NCI-H146 (cell line): ENCODE measurements around the gene CRYBG2.
"Not testable (repeated sequence)": the region's sequence is repeated elsewhere in the genome, so short reads cannot be mapped to it uniquely, and the experiment has no call there.

Experiments
- DNase-seq: peaks from one replicate; lab custom pipeline; 2025; lab: John Stamatoyannopoulos, UW

Gene CRYBG2

DNA sequence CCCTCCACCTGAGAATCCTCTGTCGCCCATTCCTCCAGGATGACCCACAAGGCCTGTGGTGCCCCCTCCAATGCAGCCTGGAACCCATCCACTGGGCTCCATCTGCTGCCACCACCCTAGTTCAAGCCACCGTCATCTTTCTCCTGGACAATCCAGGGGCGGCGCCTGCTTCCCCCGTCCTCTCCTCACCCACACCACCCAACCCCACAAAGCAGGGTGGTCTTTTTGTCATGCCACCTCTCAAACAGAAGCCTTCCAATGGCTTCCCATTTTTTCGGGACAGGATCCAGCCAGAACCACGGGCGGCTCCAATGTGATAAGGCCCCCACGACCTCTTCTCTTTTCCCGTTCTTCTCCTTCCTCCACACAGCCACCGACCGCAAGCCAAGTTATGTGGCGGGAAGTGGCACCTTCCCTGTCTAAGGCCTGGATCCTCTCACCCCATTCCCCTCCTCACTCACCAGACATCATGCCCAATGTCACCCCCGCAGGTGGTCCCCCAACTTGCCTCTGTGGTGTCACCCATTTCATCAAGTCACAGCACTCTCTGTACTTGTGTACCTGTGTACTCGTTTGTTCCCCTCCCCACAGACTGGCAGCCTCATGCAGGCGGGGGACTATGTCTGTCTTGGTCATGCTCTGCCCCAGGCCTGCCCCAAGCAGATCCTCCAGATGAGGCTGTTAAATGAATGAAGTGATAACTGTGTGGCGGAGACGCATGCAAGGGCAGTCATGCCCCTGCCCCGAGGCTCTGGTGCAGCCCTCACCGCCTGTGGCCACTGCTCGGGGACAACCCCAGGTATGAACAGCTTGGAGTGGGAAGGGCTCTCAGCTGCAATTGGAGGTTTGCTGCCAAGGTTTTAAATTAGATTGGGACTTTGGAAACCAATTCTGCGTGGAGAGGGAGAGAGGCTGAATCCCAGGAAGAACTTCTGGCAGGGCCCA is 58.5 kb downstream of the CRYBG2 start:
- DNase-seq: no peak

GRCh38 chr1:26293911-26294463 is 59.9 kb downstream of the CRYBG2 start:
- no peak for DNase-seq

- not testable (repeated sequence) for DNase-seq
These were observed 61.2 kb downstream of the CRYBG2 start for GRCh38 chr1:26292735-26293134.

GRCh38 chr1:26291939-26292338 is 62.0 kb downstream of the CRYBG2 start:
- DNase-seq: no peak

DNA sequence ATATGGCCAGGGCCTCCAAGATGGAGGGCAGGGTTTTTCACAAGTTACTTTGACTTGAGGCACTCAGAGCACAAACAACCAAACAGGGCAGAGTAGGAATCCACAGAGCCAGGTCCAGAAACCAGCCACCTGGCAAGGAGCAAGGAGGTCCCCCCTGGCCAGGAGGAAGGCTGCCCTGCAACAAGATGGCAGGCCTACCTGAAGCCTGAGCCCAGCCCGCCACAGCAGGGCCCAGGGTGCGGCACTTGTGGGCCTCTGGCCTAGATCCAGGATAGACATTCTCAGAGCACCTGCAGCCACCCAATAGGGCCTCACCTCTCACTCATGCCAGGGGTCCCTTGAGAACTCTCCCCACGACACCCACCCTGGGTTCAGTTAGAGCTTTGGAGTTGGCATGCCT is 62.5 kb downstream of the CRYBG2 start:
- no peak for DNase-seq

- DNase-seq: no peak
These were observed 63.1 kb downstream of the CRYBG2 start for GRCh38 chr1:26290882-26291261.

- DNase-seq: no peak
These were observed 63.6 kb downstream of the CRYBG2 start for GRCh38 chr1:26290122-26290881.

DNA sequence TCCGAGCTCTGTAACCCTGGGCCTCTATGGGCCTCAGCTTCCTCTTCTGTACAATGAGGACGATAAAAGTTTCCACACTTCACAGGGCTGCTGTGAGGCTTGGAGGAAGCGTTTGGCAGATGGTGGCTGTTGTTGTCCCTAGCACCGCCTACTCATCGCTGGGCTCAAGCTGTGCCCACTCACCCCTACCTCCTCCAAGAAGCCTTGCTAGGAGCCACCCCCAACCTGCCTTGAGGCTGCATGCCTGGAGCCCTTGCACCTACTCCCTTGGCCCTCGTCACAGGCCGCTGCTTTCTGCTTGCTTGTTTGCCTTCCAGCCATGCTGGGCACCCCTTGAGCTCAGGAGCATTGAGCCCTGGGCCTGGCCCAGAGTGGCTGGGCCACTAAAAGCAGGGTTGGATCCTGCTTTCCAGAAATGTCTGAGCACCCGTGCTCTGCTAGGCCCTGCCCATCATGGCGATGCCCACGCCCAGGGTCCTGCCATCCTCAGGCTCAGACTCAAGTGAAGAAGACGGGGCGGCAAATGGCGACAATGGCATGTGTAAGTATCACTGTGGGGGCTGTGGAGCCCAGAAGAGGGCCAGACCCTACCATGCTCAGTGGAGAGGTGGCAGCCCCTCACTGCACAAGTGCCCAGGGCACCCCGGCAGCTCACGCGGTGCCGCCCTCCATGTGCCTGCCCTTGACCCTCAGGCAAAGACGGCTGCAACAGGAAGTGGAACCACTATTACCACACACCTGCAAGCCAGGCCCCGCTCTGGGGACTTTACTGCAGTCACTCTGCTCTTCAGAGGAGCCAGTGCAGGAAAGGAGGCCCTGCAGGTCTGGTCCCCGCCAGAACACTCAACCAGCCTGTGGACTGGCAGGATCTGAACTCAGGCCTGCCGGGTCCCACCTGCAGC is 64.5 kb downstream of the CRYBG2 start:
- no peak for DNase-seq

- no peak for DNase-seq
These were observed 65.5 kb downstream of the CRYBG2 start for GRCh38 chr1:26288311-26288941.

DNA sequence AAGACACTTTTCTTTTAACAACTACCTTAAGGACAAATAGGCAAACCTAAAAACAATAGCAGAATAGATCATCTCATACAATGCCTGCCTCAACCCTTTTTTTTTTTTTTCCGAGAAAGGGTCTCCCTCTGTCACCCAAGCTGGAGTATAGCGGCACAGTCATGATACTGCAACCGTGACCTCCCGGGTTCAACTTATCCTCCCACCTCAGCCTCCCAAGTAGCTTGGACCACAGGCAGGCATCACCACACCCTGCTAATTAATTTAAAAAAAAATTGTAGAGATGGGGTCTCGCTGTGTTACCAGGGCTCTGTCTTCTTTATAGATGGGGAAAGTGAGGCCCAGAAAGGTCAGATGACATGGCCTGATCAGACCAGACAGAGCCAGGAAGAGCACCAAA is 66.1 kb downstream of the CRYBG2 start:
- no peak for DNase-seq

GRCh38 chr1:26287033-26287711 is 66.8 kb downstream of the CRYBG2 start:
- no peak for DNase-seq

DNA sequence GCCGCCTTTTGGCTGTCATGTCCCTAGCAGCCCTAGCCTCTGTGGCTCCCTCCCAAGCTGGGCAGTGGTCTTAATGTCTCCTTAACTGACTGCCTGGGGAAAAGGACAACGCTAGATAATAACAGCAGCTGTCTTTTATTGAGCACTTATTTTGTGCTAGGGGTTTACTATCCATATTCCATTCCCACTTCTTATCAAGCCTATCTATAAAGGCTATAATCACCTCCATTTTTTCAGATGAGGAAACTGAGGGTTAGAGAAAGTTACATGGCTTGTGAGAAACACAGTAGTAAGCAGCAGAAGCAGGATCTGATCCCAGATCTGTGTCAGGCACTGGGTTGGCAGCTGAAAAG is 67.9 kb downstream of the CRYBG2 start:
- DNase-seq: no peak

DNA sequence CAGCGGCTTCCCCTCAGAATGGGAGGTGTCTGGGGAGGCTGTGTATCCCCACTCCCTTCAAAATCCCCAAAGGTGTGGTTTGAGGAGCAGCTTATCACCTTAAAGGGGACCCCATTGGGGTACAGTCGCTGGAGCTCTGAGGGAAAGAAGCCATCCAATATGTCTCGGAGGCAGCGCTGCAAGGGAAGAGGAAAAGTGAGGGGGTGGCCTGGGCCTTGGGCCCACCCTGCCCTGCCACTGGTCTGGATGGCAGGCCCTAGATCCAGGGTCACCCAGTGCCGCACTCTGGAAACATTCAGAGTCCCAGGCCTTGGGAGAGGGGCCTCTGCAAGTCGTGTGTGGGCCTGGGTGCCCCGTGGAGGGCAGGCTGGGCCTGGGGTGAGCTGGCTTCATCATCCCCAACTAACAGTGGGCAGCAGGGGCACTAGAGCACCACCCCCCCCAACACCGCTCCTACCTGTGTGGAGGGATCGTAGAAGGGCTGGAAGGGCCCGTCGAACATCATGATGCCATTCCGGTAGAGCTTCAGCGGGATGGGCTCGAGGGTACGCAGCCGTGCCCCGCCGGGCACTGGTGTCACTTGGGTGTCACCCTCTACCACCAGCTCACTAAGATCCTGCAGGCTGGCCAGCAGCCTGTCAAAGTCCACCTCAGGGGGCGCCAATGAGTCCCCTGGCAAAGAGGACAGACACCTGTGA is 68.4 kb downstream of the CRYBG2 start:
- DNase-seq: no peak

DNA sequence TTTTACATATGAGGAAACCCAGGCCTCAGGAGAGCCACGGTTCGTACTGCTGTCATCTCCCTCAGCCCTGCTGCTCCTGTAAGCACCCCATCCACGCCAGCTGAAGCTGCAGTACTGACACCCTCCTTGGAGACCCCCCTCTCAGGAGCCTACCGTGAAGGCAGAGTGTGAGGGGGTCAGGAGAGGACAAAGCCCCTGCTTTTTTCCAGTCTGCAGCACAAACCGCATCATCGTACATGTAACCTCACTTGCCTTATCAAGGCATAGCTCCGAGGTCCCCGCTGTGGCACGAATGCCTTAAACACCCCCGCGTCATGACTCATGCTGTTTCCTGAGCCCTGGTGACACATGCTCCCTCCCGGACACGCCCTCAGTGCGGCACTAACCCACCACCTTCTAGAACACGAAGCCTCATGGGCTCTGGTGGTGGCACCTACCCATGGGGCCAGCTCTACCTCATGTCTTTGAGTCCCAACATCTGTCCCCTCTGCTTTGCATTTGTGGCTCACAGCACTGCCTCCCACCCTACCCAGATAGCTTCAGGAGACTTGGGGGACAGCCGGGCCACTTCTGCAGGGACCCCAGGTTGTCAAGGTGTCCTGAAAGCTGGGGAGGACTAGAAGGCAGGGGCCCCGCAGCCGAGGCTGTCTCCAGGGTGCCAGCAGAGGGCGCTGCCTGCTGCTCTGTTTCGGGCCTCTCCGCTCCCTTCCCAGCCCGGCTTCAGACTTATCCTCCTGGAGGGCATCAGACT is 69.2 kb downstream of the CRYBG2 start:
- no peak for DNase-seq

DNA sequence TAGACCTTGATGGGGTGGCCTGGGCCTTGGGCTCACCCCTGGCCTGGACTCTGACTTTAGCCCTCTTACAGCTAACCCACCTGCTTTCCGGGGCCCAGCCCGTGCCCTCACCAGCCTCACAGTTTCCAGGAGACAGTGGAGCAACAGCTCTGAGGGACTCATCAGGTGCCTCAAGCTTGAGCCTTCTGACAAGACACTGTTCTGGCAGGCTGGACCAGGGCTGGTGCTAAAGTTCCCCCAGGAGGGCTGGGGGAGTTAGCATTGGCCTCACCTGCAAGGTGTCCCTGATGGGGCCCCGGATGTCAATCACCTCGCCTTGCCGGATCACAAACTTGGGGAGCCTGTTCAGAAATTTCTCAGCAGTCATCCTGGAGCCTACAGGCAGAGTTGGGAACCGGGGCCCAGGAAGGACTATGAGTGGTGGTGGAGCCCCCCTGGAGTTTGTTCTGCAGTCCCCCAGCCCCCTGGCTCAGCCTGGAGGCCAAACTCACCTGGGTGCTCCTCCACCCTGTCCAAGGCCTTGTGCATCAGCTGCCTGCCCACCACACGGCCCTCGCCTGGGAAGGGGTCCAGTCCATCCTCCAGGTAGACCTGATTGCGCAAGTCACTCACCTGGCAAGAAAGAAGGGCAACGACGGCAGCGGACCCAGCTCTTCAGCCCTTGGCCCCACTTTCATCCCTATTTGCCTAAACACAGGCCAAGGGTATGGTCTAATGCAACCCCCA is 69.9 kb downstream of the CRYBG2 start:
- no peak for DNase-seq

- no peak for DNase-seq
These were observed 70.6 kb downstream of the CRYBG2 start for GRCh38 chr1:26283279-26283853.

- DNase-seq: no peak
These were observed 71.5 kb downstream of the CRYBG2 start for GRCh38 chr1:26282401-26282918.

GRCh38 chr1:26281971-26282370 is 72.0 kb downstream of the CRYBG2 start:
- DNase-seq: no peak
